HG02852 (cell line): Measurements from ENCODE around the gene ABLIM2.

Experiments used
- ATAC-seq: cut with Tn5 transposase; IDR thresholded peaks from one replicate; pipeline ENCODE4 v1.9.1; 2021; ENCODE audit warnings: mild to moderate bottlenecking, moderate library complexity; ENCODE audit not compliant: unreplicated experiment

ABLIM2 gene

GRCh38 chr4:7968262-7968896 lies 190.2 kb downstream of the ABLIM2 start:
- ATAC-seq = no peak

GRCh38 chr4:7967501-7968261 lies 190.9 kb downstream of the ABLIM2 start:
- no peak for ATAC-seq

DNA sequence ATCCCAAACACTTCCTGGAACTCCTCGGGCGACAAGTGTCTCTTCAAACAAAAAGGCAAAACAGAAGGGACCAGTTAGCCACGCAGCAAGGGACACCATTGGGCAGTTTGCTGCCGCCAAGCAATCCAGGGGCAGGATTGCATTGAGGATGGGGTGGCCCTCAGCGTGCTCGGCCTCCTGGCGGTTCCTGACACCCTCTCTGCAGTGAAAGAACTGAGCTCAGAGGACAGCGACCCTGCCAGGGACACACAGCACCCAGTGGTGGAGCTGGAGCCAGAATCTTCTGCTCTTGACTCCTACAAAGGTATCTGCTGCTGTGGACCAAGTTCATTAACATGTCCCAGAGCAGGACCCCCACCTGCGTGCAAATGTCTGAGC lies 191.6 kb downstream of the ABLIM2 start:
- ATAC-seq = no peak

DNA sequence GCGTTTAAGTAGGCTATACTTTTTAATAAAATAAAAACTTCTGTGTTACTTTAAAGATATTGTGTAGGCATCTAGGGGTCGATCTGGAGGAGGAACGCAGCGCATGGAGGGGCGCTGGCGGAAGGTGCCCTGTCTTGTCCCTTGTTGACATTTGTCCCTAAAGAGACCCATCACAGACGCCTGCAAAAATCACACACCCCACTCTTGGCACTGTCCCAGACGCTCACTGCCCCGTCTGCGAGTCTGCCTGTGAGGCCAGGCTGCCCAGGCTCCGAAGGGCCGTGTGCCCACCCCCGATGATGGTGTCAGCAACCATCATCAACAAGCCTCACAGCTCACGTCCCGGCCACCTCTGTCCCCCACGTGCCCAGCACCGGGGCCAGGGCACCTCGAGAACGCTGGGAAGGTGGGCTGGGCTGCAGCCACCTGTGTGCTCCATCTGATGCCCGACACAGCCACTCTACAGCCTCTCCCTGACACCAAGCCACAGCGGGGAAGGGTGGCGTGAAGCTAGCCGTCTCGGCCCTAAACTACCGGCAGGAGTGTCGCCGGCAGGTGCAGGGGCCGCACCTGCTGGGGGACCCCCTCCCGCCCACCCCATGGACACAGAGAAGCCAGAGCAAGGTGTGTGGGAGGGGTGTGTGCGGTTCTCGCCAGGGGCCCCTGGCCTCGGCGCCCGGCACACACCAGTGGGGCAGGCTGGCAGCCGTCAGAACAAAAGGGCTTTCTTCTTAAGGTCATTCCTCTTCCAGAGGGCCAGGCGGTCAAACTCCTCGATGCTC lies 192.1 kb downstream of the ABLIM2 start:
- no peak for ATAC-seq

DNA sequence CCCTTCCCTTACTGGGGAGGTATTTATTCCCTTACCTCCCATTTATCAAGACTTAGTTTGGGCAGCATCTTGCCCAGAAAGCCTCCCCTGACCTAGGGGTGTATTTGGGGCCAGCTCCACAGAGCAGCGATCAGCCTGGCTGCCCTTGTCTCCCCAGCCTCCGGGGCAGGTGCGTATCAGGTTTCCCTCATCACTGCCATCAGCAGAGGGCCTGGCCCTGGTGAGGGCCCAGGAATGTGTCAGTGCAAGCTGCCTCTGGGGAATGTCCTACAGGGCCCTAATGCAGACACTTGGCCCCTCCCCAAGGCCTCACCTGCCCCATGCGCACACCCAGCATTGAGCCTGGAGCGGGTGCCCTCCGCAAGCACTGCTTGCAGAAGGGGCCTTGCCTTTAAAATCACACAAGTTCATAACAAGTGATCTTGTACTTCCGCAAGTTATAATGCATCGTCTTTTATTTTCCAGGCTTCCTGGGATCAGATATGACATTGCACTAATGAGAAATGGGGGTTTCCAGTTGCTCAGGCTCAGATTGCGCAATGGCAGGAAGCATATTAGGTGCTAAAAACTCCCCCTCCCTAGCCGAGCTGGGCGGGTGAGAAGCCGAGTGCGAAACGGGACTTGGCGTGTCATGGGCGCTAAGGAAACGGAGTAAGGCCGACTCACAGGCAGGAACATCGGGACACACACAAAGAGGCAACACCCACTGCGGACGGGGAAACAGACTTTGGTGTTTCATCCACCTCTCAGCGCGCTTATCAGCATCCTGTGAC lies 193.5 kb downstream of the ABLIM2 start:
- no peak for ATAC-seq

DNA sequence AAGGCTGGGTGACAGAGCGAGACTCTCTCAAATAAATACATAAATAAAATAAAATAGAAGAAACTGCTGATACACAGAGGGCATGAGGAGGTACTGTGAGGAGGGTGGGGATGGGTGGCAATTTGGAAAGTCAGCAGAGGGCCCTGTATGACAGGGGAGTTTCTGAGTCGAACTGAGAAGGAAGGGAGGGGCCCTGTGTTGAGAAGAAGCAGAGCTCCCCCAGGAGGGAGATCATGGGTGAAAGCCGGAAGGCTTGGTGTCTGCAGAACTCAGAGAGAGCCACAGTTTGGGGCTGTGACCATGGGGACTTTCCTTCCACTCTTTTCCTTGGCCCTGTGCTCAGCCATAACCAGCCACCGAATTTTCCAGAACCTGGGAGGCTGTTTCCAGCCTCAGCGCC lies 194.2 kb downstream of the ABLIM2 start:
- no peak for ATAC-seq

DNA sequence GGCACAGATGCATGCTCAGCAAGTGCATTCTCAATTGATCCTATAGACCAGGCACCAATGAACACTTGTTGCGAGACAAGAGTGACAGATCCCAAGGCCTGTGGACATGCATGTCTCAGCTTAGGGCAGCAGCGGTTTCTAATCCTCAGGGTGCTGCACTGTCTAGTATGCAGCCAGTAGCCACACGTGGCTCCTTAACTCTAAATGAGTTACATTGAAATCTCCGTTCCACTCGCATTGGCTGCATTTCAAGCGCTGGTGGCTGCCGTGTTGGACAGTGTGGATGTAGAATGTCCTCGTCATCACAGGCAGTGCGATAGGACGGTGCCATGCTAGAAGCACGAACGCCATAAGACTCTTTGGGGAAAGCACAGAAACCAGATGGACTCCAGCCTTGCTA lies 194.9 kb downstream of the ABLIM2 start:
- no peak for ATAC-seq

- ATAC-seq = no peak
These were observed 195.8 kb downstream of the ABLIM2 start for GRCh38 chr4:7962609-7963508.

GRCh38 chr4:7960790-7961655 lies 197.6 kb downstream of the ABLIM2 start:
- ATAC-seq = peak; percentile 69

GRCh38 chr4:7960017-7960789 lies 198.4 kb downstream of the ABLIM2 start:
- ATAC-seq = no peak

DNA sequence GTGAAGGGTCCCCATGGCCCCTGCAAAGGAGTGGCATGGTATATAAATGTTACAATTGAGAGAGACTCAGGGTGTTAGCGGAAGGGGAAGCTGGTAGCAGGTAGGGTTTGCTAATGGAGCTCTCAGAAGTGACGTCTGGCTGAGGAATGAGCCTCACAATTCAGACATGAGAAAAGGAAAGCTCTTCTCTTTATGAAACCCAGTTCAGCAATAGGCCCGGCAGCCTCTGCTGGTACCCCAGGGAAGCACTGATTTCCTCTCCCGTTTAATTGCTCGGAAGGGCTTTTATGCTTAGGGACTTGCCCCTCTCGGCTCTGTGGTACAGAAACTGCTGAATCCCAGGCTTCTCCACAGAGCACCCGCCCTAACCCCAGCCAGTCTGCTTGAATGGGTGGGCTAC lies 199.5 kb downstream of the ABLIM2 start:
- ATAC-seq = no peak

DNA sequence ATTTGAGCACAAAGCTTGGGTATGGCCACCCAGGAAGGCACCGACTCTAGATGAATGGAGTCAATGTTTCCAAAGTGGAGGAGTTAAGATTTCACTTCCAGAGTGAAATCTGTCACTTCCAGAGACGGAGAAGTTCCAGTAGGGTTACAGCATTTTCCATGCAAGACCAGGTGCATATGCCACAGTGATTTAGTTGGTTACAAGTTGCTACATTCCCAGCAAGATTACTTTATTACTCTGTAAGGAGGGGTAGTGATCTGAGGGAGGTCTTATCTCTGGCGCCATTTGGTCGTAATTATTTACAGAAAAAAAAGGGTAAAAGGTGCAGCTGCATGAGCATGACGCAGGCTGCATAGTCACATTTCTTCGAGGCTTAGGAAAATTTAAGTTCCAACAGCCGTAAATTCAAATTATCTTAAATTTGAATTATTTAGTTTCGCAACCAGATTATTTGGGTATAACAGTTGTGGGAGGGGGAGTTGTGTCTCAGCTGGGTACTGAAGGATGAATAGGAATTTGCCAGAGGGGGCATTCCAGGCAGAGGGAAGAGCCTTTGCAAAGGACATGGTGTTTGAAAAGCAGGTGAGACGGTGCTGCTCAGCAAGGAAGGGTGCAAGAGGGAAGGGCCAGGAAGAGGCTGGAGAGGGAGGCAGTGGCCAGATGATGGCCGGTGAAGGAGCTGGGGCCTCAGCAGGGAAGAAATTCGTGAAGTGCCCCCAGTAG lies 201.5 kb downstream of the ABLIM2 start:
- ATAC-seq = no peak

DNA sequence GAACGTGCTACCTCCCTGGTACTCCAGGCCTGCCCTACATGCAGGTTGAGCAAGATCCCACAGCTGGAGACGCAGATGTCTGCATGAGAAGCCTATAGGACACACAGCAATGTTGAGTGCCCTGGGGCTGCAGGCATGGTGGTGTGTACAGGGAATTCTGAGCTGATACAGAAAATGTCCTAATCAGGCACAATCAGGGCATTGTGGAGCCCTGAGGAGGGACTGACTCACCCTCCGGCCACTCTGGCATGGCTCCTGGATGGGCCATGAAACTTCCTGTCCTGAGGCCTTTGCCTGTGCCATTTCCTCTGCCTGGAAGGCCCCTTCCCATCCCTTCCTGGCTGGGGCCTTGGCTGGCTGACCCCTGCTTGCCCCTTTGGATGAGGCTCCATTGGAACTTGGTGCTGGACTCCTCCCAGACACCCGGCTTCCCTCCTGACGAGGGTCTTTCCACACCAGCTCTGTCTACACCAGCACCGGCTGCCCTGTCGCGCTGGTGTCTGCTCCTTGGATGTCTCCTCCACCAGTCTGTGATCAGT lies 202.3 kb downstream of the ABLIM2 start:
- no peak for ATAC-seq

- ATAC-seq = no peak
These were observed 203.2 kb downstream of the ABLIM2 start for GRCh38 chr4:7955393-7955792.

DNA sequence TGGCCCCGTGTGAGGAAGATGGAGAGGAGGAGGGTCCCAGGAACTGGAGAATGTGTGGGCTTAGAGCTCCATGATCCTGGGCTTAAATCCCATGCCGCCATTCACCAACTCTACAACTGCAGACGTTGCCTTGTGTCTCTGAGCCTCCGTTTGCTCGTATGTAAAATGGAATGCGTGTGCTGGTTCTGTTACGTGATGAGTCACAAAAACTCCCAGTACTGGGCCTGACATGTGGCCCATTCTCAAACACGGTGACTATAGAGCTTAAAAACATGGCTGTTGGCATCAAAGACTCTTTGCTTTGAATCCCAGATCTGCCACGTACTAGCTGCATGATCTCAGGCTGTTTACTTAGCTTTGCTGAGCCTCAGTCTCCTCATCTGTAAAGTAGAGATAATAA lies 206.0 kb downstream of the ABLIM2 start:
- ATAC-seq = no peak

GRCh38 chr4:7950301-7951092 lies 208.1 kb downstream of the ABLIM2 start:
- ATAC-seq = no peak

DNA sequence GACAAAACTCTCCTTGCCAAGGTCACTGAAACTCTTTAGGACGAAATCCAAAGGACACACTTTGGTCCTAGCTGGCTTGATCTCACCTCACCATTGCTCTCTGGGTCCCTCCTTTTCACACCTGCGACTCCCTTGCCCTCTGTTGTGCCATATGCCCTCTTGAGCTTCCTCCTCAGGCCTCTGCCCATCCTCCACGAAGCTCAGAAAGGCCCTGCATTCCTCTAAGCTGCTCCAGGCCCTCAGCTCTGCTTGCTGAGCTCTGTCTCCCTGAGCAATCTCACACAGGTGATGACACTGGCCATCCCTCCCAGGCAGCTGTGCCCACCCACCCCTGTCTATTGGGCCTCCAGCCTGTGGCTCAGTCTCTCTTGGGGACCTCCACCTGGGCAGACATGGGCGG lies 208.9 kb downstream of the ABLIM2 start:
- ATAC-seq = no peak
